Embryonic facial prominence (tissue), 1 donor: ENCODE results near the gene PKDCC.

Experiments used
- DNase-seq: peaks from one replicate; pipeline ENCODE4 v3.0.0-alpha.2; 2016; ENCODE audit errors: extremely low spot score

The PKDCC gene

GRCh38 chr2:42050010-42050702 lies 2.3 kb downstream of the PKDCC start:
- no peak for DNase-seq

GRCh38 chr2:42050703-42051542 lies 3.1 kb downstream of the PKDCC start:
- DNase-seq: no peak

- no peak for DNase-seq
These were observed 3.9 kb downstream of the PKDCC start for GRCh38 chr2:42051543-42052235.

- DNase-seq: no peak
These were observed 5.1 kb downstream of the PKDCC start for GRCh38 chr2:42052702-42053481.

GRCh38 chr2:42053482-42053790 lies 5.6 kb downstream of the PKDCC start:
- no peak for DNase-seq

- DNase-seq: no peak
These were observed 6.2 kb downstream of the PKDCC start for GRCh38 chr2:42053791-42054701.

- no peak for DNase-seq
These were observed 7.1 kb downstream of the PKDCC start for GRCh38 chr2:42054714-42055430.

- DNase-seq: no peak
These were observed 8.0 kb downstream of the PKDCC start for GRCh38 chr2:42055573-42056514.

- no peak for DNase-seq
These were observed 9.5 kb downstream of the PKDCC start for GRCh38 chr2:42057159-42057901.

- DNase-seq: no peak
These were observed 10.2 kb downstream of the PKDCC start for GRCh38 chr2:42057902-42058450.

- DNase-seq: no peak
These were observed 11.6 kb downstream of the PKDCC start for GRCh38 chr2:42059261-42059898.

GRCh38 chr2:42060028-42060427 lies 12.2 kb downstream of the PKDCC start:
- no peak for DNase-seq

GRCh38 chr2:42060718-42061619 lies 13.1 kb downstream of the PKDCC start:
- DNase-seq: no peak

- DNase-seq: no peak
These were observed 14.0 kb downstream of the PKDCC start for GRCh38 chr2:42061839-42062238.

- no peak for DNase-seq
These were observed 15.8 kb downstream of the PKDCC start for GRCh38 chr2:42063431-42064171.

- DNase-seq: no peak
These were observed 16.7 kb downstream of the PKDCC start for GRCh38 chr2:42064417-42064942.
